ENCODE results near the gene SLC17A7.

- no peak for TF ChIP-seq YY2 (tag by site-specific recombination; IDR thresholded peaks at IDR 0.05)
- no peak for TF ChIP-seq CTCF (tag by site-specific recombination; IDR thresholded peaks at IDR 0.05)
- TF ChIP-seq OSR2 (tag by site-specific recombination; IDR thresholded peaks at IDR 0.05) = no peak
- no peak for TF ChIP-seq ZNF266 (tag by site-specific recombination; IDR thresholded peaks at IDR 0.05; ENCODE audit: low read depth)
Measured at GRCh38 chr19:49462492-49462891, 21.2 kb upstream of the SLC17A7 start.

Data from HEK293 (cell line).